Ishikawa (cell line): ENCODE results near the gene HDAC5.

Source experiments
- CEBPB ChIP-seq: IDR thresholded peaks from 2 replicates; pipeline ENCODE4 v1.6.1; 2012
- CREB1 ChIP-seq: IDR thresholded peaks from 2 replicates; pipeline ENCODE4 v1.6.1; 2012; ENCODE audit warnings: low read depth
- EGR1 ChIP-seq: IDR thresholded peaks from 2 replicates; pipeline ENCODE4 v1.6.1; 2012
- EP300 ChIP-seq: IDR thresholded peaks from 2 replicates; pipeline ENCODE4 v1.6.1; 2012; ENCODE audit warnings: borderline replicate concordance
- FOXM1 ChIP-seq: IDR thresholded peaks from 2 replicates; pipeline ENCODE4 v1.6.1; 2012; ENCODE audit warnings: low read depth, borderline replicate concordance
- NFIC ChIP-seq: IDR thresholded peaks from 2 replicates; pipeline ENCODE4 v1.6.1; 2012
- RAD21 ChIP-seq: IDR thresholded peaks from 2 replicates; pipeline ENCODE4 v1.6.1; 2012; ENCODE audit warnings: low read depth
- TAF1 ChIP-seq: IDR thresholded peaks from 2 replicates; pipeline ENCODE4 v1.6.1; 2012; ENCODE audit warnings: low read depth, mild to moderate bottlenecking
- TCF12 ChIP-seq: IDR thresholded peaks from 2 replicates; pipeline ENCODE4 v1.6.1; 2012; ENCODE audit warnings: low read depth
- TEAD4 ChIP-seq: IDR thresholded peaks from 2 replicates; pipeline ENCODE4 v1.6.1; 2012
- YY1 ChIP-seq: IDR thresholded peaks from 2 replicates; pipeline ENCODE4 v1.6.1; 2012; ENCODE audit warnings: low read depth
- ZBTB7A ChIP-seq: IDR thresholded peaks from 2 replicates; pipeline ENCODE4 v1.6.1; 2012; ENCODE audit warnings: low read depth
- TF ChIP-seq, protein P1 (sequence below): IDR thresholded peaks from 2 replicates; pipeline ENCODE4 v1.6.1; 2012
- TF ChIP-seq, protein P2 (sequence below): IDR thresholded peaks from 2 replicates; pipeline ENCODE4 v1.6.1; 2012; ENCODE audit warnings: low read depth, mild to moderate bottlenecking
- TF ChIP-seq, protein P3 (sequence below): IDR thresholded peaks from 2 replicates; pipeline ENCODE4 v1.6.1; 2012

HDAC5 gene

DNA sequence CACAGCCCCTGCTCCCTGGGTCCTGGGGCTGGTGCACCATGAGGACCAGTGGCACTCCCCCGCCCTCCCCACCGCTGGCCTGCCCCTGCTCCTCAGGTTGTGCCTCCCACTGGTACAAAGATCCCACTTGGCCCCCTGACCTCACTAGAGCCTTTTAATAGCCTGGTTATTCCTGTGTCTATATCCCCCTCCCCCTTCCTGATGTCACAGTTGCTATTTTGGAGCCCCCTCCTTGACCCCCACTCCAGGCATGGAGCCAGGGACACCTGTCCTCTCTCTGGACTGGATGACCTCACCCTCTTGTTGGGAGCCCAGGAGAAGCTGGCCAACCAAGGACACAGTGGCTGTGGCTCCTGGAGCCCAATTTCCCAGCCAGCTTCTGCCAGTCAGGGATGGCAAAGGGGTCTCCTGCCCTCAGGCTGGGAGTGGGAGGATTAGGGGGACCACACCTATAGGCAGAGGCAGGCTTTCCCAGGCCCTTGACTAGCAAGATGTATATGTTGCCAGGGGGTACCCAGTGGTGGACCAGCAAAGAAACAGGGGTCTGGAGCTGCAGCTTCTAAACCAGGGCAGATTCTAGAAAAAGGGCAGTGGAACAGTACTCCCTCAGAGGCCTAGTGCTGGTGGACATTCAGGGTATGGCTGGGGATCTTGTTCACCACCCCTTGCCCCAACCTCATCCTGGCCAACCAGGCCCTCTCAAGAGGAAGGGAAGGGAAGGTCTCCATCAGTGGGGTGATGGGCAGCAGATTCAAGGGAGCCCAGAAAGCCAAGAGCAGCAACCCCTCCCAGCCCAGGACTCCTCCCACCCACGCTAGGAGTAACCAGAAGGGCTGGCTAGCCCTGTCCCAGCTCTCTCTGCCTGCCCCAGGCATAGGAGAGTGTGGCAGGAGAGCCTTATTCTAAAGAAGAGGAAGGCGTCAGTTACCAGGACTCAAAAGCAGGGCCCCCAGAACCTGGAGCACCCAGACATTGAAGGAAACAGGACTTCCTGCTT lies 10.9 kb downstream of the HDAC5 start:
- no peak for TF ChIP-seq RAD21
- TF ChIP-seq EP300, result no peak
- no peak for TF ChIP-seq TEAD4
- no peak for TF ChIP-seq TAF1
- TF ChIP-seq YY1, result no peak
- TF ChIP-seq CEBPB, result no peak
- no peak for TF ChIP-seq EGR1

DNA sequence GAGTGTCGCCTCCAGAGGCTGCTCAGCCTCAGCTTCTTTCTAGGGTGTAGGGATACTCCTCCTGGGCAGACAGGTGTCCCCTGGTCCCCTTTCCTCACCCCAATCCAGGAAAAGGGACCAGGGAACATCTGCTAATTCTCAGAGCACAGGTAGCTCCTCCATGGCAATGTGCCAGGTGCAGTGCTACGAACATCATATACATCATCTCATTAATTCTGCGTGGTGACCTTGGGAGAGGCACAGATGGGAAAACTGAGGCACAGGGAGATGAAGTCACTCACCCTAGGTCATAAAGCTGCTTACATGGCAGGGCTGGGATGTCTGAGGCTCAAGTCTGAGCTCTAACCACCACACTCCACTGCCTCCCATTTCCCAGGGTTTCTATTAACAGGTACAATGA lies 11.7 kb downstream of the HDAC5 start:
- TF ChIP-seq, protein P1, sequence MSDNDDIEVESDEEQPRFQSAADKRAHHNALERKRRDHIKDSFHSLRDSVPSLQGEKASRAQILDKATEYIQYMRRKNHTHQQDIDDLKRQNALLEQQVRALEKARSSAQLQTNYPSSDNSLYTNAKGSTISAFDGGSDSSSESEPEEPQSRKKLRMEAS, result no peak
- no peak for TF ChIP-seq TCF12
- no peak for TF ChIP-seq CREB1
- TF ChIP-seq NFIC, result no peak
- TF ChIP-seq, protein P2, sequence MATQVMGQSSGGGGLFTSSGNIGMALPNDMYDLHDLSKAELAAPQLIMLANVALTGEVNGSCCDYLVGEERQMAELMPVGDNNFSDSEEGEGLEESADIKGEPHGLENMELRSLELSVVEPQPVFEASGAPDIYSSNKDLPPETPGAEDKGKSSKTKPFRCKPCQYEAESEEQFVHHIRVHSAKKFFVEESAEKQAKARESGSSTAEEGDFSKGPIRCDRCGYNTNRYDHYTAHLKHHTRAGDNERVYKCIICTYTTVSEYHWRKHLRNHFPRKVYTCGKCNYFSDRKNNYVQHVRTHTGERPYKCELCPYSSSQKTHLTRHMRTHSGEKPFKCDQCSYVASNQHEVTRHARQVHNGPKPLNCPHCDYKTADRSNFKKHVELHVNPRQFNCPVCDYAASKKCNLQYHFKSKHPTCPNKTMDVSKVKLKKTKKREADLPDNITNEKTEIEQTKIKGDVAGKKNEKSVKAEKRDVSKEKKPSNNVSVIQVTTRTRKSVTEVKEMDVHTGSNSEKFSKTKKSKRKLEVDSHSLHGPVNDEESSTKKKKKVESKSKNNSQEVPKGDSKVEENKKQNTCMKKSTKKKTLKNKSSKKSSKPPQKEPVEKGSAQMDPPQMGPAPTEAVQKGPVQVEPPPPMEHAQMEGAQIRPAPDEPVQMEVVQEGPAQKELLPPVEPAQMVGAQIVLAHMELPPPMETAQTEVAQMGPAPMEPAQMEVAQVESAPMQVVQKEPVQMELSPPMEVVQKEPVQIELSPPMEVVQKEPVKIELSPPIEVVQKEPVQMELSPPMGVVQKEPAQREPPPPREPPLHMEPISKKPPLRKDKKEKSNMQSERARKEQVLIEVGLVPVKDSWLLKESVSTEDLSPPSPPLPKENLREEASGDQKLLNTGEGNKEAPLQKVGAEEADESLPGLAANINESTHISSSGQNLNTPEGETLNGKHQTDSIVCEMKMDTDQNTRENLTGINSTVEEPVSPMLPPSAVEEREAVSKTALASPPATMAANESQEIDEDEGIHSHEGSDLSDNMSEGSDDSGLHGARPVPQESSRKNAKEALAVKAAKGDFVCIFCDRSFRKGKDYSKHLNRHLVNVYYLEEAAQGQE, result no peak
- TF ChIP-seq EP300, result no peak

DNA sequence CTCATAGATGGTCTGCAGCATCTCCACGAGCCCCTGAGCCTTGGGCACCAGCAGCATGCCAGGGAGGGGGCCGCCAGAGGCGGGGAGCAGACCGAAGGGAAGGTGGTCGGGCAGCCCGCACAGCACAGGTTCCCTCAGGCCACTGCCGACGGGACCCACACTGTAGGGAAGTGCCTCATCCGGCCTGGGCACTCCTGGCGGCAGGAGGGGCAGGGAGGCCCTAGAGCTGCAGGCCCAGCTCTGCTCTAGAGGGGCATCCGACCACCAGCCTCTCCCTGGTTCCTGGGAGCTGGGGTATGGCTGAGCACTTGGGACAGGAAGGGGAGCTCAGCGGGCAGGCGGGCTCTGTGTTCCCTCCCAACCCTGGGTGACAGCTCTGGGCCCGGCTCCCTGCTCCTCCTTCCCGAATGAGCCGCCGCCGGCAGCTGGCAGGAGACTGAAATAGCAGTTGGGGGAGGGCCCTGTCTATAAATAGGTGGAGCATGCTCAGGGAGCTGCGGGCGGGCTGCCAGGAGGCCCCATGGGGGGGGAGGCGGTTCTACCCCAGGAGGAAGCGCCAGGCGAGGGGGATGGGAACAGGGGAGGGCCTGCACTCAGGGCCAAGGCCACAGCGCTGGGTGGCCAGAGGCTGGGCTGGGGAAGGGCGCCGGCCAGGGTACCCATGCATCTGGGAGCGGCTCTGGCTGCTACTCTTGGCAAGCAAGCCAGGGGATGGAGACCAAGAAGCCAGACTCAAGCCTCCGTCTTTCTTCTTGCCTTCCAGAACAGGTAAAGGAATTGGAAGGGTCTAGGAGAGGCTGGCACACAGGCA lies 12.4 kb downstream of the HDAC5 start:
- TF ChIP-seq EP300 (peak; percentile 41; the same call in 1 of the 2 replicates), TEAD4 (no peak), NFIC (peak; percentile 95), ZBTB7A (no peak), EGR1 (no peak), FOXM1 (no peak), TCF12 (peak; percentile 84), CEBPB (no peak), RAD21 (no peak; the same call in 1 of the 2 replicates), YY1 (no peak), TAF1 (peak; percentile 24; the same call in 1 of the 2 replicates), CREB1 (no peak)
- TF ChIP-seq, protein P1, result no peak
- TF ChIP-seq, protein P2, result no peak
- TF ChIP-seq, protein P3, sequence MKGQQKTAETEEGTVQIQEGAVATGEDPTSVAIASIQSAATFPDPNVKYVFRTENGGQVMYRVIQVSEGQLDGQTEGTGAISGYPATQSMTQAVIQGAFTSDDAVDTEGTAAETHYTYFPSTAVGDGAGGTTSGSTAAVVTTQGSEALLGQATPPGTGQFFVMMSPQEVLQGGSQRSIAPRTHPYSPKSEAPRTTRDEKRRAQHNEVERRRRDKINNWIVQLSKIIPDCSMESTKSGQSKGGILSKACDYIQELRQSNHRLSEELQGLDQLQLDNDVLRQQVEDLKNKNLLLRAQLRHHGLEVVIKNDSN, result no peak

DNA sequence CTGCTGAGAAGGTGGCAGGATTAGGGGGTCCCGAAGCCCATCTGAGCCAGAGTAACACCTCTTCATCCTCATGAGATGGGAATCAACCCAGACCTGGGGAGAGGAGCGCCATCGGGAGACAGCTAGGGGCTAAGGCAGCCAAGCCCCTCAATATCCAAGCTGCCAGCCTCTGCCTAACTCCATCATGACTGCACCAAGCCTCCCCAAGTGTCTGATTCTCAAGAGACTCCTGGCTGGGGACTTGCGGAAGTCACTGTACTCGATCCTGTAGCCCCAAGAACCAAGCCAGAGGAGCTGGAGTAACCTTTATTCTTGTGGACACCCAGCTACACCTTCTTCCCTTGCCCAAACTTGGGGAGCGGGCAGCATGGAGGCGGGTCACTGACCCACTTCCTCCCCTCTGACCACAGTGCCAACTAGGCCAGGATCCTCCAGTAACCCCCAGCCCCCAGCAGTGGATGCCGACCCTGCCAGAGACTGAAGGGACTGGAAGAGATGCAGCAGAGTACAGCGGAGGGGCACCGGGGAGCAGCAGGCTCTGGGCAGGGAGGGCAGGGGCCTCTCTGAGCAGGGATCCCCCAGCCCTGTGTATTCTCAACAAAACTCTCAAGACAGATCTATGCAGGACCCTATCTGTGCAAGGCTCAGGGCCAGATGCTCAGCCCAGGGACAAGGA lies 13.3 kb downstream of the HDAC5 start:
- no peak for TF ChIP-seq FOXM1
- no peak for TF ChIP-seq EP300
- TF ChIP-seq NFIC, result no peak
- no peak for TF ChIP-seq TCF12
- no peak for TF ChIP-seq ZBTB7A
- no peak for TF ChIP-seq TEAD4
- TF ChIP-seq, protein P3, result no peak
- no peak for TF ChIP-seq EGR1
- TF ChIP-seq TAF1, result no peak
- no peak for TF ChIP-seq RAD21

DNA sequence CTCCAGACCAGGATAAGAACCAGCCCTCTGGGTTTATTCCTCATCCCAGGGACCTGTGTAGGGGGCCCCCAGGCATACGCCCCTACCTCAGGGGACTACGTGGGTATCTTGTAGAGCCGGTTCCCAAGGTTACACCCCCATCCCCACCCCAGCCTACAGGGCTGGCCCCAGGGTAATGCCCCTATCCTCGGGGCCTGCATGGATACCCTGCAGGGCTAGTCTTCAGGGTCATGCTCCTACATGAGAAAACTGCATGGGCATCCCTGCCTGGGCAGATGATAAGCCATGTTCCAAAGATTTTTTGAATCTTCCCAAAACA lies 14.2 kb downstream of the HDAC5 start:
- TF ChIP-seq TAF1 (no peak), TEAD4 (no peak), YY1 (no peak)
